Measurements from ENCODE around the gene TM2D1. TPM values are rescaled to one million over a fixed set of nuclear protein-coding genes. Genes with fewer than 3 reads are reported as not detected.

Gene TM2D1
- polyA plus RNA-seq, 1 experiment, result 30.3 TPM

GRCh38 chr1:61753998-61754508 is 29.1 kb upstream of the TM2D1 start:
- CTCF ChIA-PET, result interaction anchor here (1.8 kb wide), 1 partner anchor 9 kb away, joined by 7 read pairs; no protein-coding TSS in a partner anchor
- no peak for DNase-seq (ENCODE audit: low read depth)
- no peak for TF ChIP-seq CTCF (IDR thresholded peaks at IDR 0.05; ENCODE audit: insufficient read depth, low read depth, low read length)
- POLR2A ChIA-PET, result no interaction called here
- Histone ChIP-seq H3K4me3 (ENCODE audit: low read depth, low read length) (no peak overlapping the region), H3K36me3 (ENCODE audit: control insufficient read depth, insufficient read depth, low read length) (no peaks in the 10 kb centered on the region), H3K27me3 (ENCODE audit: control insufficient read depth, insufficient read depth, low read length) (no peaks in the 10 kb centered on the region)

- POLR2A ChIA-PET, result no interaction called here
- CTCF ChIA-PET, result interaction anchor here (1.8 kb wide), 1 partner anchor 8 kb away, joined by 7 read pairs; no protein-coding TSS in a partner anchor
- no peak for TF ChIP-seq CTCF (IDR thresholded peaks at IDR 0.05; ENCODE audit: insufficient read depth, low read depth, low read length)
Measured at GRCh38 chr1:61752921-61753389, 28.0 kb upstream of the TM2D1 start.

DNA sequence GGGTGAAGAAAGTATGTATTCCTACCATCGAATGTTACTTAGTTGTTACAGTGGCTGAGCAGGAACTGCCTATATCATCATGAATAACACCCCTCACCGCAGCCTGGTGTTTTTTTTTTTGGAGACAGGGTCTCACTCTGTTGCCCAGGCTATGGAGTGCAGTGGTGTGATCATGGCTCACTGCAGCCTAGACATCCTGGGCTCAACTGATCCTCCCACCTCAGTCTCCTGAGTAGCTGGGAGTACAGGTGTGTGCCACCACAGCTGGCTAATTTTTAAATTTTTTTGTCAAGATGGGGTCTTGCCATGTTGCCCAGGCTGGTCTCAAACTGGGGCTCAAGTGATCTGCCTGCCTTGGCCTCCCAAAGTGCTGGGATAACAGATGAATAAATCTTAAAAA is 24.6 kb upstream of the TM2D1 start:
- Histone ChIP-seq H3K36me3 (ENCODE audit: control insufficient read depth, insufficient read depth, low read length) (no peaks in the 10 kb centered on the region), H3K4me3 (ENCODE audit: low read depth, low read length) (no peak overlapping the region), H3K27me3 (ENCODE audit: control insufficient read depth, insufficient read depth, low read length) (no peaks in the 10 kb centered on the region)
- ChIA-PET POLR2A (interaction anchor here (0.6 kb wide), 1 partner anchor 76 kb away, joined by 4 read pairs; no protein-coding TSS in a partner anchor), CTCF (no interaction called here)
- DNase-seq (ENCODE audit: low read depth), result no peak
- no peak for TF ChIP-seq CTCF (IDR thresholded peaks at IDR 0.05; ENCODE audit: insufficient read depth, low read depth, low read length)

More at GRCh38 chr1:61752921-61753389, 28.0 kb upstream of the TM2D1 start:
- no peaks in the 10 kb centered on the region for H3K27me3 ChIP-seq (ENCODE audit: control insufficient read depth, insufficient read depth, low read length)
- DNase-seq (ENCODE audit: low read depth), result no peak
- no peak overlapping the region for H3K4me3 ChIP-seq (ENCODE audit: low read depth, low read length)
- H3K36me3 ChIP-seq (ENCODE audit: control insufficient read depth, insufficient read depth, low read length), result no peaks in the 10 kb centered on the region

DNA sequence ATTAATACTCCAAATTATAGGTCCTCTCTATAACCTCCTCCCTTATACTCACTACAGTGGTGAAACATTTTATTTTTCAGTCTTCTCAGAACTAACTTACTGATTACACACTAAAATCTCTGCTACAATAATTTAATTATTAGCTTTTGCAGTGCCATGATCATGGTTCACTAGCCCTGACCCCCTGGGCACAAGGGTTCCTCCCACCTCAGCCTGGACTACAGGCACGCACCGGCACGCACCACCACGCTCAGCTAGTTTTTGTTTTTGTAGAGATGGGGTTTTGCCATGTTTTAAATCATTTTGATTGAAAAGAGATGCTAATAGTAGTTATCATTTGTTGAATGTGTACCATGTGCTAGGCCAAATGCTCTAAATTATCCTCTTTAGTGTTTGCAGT is 23.6 kb upstream of the TM2D1 start:
- ChIA-PET POLR2A (no interaction called here), CTCF (no interaction called here)
- H3K36me3 ChIP-seq (ENCODE audit: control insufficient read depth, insufficient read depth, low read length), result no peaks in the 10 kb centered on the region
- H3K4me3 ChIP-seq (ENCODE audit: low read depth, low read length), result no peak overlapping the region
- no peak for DNase-seq (ENCODE audit: low read depth)
- H3K27me3 ChIP-seq (ENCODE audit: control insufficient read depth, insufficient read depth, low read length), result no peaks in the 10 kb centered on the region
- no peak for TF ChIP-seq CTCF (IDR thresholded peaks at IDR 0.05; ENCODE audit: insufficient read depth, low read depth, low read length)

GRCh38 chr1:61746813-61747212 is 21.9 kb upstream of the TM2D1 start:
- no peaks in the 10 kb centered on the region for H3K36me3 ChIP-seq (ENCODE audit: control insufficient read depth, insufficient read depth, low read length)
- ChIA-PET POLR2A (no interaction called here), CTCF (no interaction called here)
- no peak overlapping the region for H3K4me3 ChIP-seq (ENCODE audit: low read depth, low read length)
- no peak for TF ChIP-seq CTCF (IDR thresholded peaks at IDR 0.05; ENCODE audit: insufficient read depth, low read depth, low read length)
- no peaks in the 10 kb centered on the region for H3K27me3 ChIP-seq (ENCODE audit: control insufficient read depth, insufficient read depth, low read length)
- no peak for DNase-seq (ENCODE audit: low read depth)

Data from BJ (cell line).